Effector memory CD8-positive, alpha-beta T cell (primary cell): ENCODE measurements around the gene MMP7.

Source experiments
- ATAC-seq: fragments of 150-1000 bp; cut with Tn5 transposase; replicated peaks from 2 replicates; pipeline ENCODE4 v1.10.0; 2021; ENCODE audit warnings: mild to moderate bottlenecking, moderate library complexity
- DNase-seq, 3 experiments: peaks; one replicate each; pipeline ENCODE4 v3.0.0; 2021
- H3K27ac Mint-ChIP-seq, 2 donors: one replicate each; pipeline ENCODE4 v1.8.0; 2022; ENCODE audit warnings: mild to moderate bottlenecking in 2 of 2, mixed read lengths in 2 of 2, moderate library complexity in 2 of 2
- H3K27me3 Mint-ChIP-seq, 2 donors: one replicate each; pipeline ENCODE4 v1.8.0; 2022; ENCODE audit warnings: mixed read lengths in 2 of 2
- H3K36me3 Mint-ChIP-seq: one replicate; pipeline ENCODE4 v1.8.0; 2022; ENCODE audit warnings: mild to moderate bottlenecking, moderate library complexity, mixed read lengths; ENCODE audit not compliant: insufficient read depth
- H3K4me1 Mint-ChIP-seq, 2 donors: one replicate each; pipeline ENCODE4 v1.8.0; 2022; ENCODE audit warnings: low read depth in 2 of 2, mixed read lengths in 2 of 2
- H3K4me3 Mint-ChIP-seq, 2 donors: one replicate each; pipeline ENCODE4 v1.8.0; 2022; ENCODE audit warnings: mild to moderate bottlenecking in 2 of 2, mixed read lengths in 2 of 2, moderate library complexity in 2 of 2
- H3K9me3 Mint-ChIP-seq, 2 donors: one replicate each; pipeline ENCODE4 v1.8.0; 2022; ENCODE audit warnings: mixed read lengths in 2 of 2

MMP7 gene

GRCh38 chr11:102479733-102480132 lies 50.8 kb downstream of the MMP7 start:
- H3K4me1 Mint-ChIP-seq = peaks cover 8 to 10% of the 10 kb centered on the region in 2 donors
- H3K4me3 Mint-ChIP-seq = no peak overlapping the region
- DNase-seq = no peak
- H3K27ac Mint-ChIP-seq = no peak overlapping the region
- no peak for ATAC-seq
- H3K9me3 Mint-ChIP-seq = no peaks in the 10 kb centered on the region
- H3K36me3 Mint-ChIP-seq = no peaks in the 10 kb centered on the region
- no peaks in the 10 kb centered on the region for H3K27me3 Mint-ChIP-seq

GRCh38 chr11:102478673-102479299 lies 51.8 kb downstream of the MMP7 start:
- DNase-seq = no peak
- Mint-ChIP-seq H3K4me3 (no peak overlapping the region), H3K27ac (no peak overlapping the region)

DNA sequence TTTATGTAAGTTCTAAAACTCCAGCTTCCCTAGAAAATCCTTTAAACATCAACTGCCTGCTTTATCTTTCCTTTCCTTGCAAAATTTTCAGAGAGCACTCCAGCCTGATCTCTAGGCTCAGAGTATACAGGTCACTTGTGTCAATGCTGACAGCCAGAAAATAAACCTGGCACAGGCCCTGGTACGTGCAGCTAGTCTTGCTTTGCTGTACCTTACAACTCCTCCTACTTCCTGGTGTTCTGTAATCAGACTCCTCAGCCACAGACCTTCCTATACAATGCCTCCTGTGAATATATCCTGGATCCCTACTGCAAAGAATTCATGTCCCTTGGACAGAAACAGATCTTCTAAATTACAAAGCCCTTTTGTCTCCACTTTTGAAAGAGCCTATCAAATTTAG lies 53.7 kb downstream of the MMP7 start:
- no peaks in the 10 kb centered on the region for H3K9me3 Mint-ChIP-seq
- H3K4me3 Mint-ChIP-seq = no peak overlapping the region
- peak; percentile 91 for ATAC-seq
- no peak for DNase-seq
- peaks cover 10% of the 10 kb centered on the region in 2 donors for H3K4me1 Mint-ChIP-seq
- peak overlapping the region; percentile 35 to 51 for H3K27ac Mint-ChIP-seq
- H3K36me3 Mint-ChIP-seq = no peaks in the 10 kb centered on the region
- H3K27me3 Mint-ChIP-seq = no peaks in the 10 kb centered on the region

More at GRCh38 chr11:102478673-102479299, 51.8 kb downstream of the MMP7 start:
- no peak for ATAC-seq
- Mint-ChIP-seq H3K36me3 (no peaks in the 10 kb centered on the region), H3K9me3 (no peaks in the 10 kb centered on the region), H3K4me1 (peaks cover 8 to 10% of the 10 kb centered on the region in 2 donors), H3K27me3 (no peaks in the 10 kb centered on the region)

DNA sequence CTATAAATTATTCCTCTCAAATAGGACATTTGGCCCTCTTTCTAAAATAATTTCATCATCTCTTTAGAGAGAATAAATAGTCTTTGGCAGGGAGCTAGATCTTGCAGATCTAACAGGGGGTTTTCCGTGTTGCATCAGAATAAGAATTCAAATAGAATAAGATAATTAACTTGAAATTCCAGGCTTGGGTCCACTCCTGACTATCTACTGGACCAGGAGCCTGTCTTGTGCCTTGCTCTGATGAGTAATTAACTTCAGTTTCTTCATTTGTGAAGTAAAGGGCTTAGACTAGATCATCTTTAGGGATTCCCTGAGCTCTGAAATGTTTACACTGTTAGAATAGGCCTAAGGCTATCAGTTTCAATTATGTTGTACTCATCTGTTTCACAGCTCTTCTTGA lies 54.5 kb downstream of the MMP7 start:
- Mint-ChIP-seq H3K27ac (no peak overlapping the region), H3K4me3 (no peak overlapping the region), H3K9me3 (no peaks in the 10 kb centered on the region), H3K27me3 (no peaks in the 10 kb centered on the region), H3K36me3 (no peaks in the 10 kb centered on the region), H3K4me1 (peaks cover 10 to 12% of the 10 kb centered on the region in 2 donors)
- no peak for DNase-seq
- ATAC-seq = no peak

DNA sequence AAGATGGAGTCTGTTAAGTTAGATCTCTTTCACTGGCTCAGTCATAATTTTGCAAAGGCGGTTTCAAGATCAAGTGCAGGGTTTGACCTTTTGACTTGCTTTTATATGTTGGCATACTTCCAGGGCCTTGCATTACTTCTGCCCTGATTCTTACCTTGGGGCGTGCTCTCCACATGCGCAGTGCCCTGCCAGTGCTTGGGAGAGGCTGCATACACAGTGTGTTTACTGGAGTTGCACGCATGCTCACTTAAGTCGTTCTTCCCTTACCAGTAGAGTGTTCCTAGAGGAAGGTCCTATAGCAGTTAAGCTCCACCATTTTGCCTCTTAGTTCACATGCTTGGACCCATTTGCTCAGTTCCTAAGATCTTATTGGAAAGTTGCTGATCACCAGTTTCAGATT lies 57.0 kb downstream of the MMP7 start:
- H3K4me1 Mint-ChIP-seq = peaks cover 16 to 23% of the 10 kb centered on the region in 2 donors
- H3K27ac Mint-ChIP-seq = peak overlapping the region in 1 of 2 donors; percentile 13
- peaks cover 4% of the 10 kb centered on the region for H3K36me3 Mint-ChIP-seq
- H3K4me3 Mint-ChIP-seq = no peak overlapping the region
- H3K9me3 Mint-ChIP-seq = no peaks in the 10 kb centered on the region
- H3K27me3 Mint-ChIP-seq = no peaks in the 10 kb centered on the region
- no peak for DNase-seq
- no peak for ATAC-seq

DNA sequence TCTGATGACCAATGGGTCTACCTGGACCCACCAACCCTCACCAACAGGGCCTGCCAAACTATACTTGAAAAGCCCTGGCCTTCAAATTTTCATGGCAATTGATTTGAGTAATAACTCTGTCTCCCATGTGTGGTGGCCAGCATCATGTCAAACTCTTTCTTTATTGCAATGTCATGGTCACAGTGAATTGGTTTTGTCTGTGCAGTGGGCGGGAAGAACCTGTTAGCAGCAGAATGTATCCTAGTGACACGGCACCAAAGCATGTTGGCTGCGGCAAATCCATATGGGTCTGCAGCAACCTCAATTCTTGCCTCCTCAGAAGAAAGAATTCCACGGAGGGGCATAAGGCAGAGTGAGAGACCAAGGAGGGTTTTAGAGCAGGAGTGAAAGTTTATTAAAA lies 58.4 kb downstream of the MMP7 start:
- Mint-ChIP-seq H3K9me3 (no peaks in the 10 kb centered on the region), H3K27ac (no peak overlapping the region), H3K27me3 (no peaks in the 10 kb centered on the region), H3K4me1 (peaks cover 19 to 29% of the 10 kb centered on the region in 2 donors), H3K36me3 (peaks cover 4% of the 10 kb centered on the region), H3K4me3 (no peak overlapping the region)
- ATAC-seq (no peak), DNase-seq (no peak)

- H3K9me3 Mint-ChIP-seq = no peaks in the 10 kb centered on the region
- no peak for ATAC-seq
- H3K4me3 Mint-ChIP-seq = no peak overlapping the region
- H3K27me3 Mint-ChIP-seq = no peaks in the 10 kb centered on the region
- no peak overlapping the region for H3K27ac Mint-ChIP-seq
- no peak for DNase-seq
- H3K36me3 Mint-ChIP-seq = peaks cover 4% of the 10 kb centered on the region
- peaks cover 16 to 29% of the 10 kb centered on the region in 2 donors for H3K4me1 Mint-ChIP-seq
Observed at GRCh38 chr11:102471474-102471873, 59.1 kb downstream of the MMP7 start.
